Measurements from ENCODE around the gene MRPL16.

MRPL16 gene

GRCh38 chr11:59770319-59770718 is 40.3 kb downstream of the MRPL16 start:
- TF ChIP-seq, protein P1, sequence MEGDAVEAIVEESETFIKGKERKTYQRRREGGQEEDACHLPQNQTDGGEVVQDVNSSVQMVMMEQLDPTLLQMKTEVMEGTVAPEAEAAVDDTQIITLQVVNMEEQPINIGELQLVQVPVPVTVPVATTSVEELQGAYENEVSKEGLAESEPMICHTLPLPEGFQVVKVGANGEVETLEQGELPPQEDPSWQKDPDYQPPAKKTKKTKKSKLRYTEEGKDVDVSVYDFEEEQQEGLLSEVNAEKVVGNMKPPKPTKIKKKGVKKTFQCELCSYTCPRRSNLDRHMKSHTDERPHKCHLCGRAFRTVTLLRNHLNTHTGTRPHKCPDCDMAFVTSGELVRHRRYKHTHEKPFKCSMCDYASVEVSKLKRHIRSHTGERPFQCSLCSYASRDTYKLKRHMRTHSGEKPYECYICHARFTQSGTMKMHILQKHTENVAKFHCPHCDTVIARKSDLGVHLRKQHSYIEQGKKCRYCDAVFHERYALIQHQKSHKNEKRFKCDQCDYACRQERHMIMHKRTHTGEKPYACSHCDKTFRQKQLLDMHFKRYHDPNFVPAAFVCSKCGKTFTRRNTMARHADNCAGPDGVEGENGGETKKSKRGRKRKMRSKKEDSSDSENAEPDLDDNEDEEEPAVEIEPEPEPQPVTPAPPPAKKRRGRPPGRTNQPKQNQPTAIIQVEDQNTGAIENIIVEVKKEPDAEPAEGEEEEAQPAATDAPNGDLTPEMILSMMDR (IDR thresholded peaks at IDR 0.05; ENCODE audit: insufficient read depth, low read length) = no peak
- TF ChIP-seq POLR2AphosphoS5 (IDR thresholded peaks at IDR 0.05; ENCODE audit: low read depth) (no peak), SPI1 (IDR thresholded peaks at IDR 0.05; ENCODE audit: borderline replicate concordance, low read depth) (no peak), GABPA (IDR thresholded peaks at IDR 0.05; ENCODE audit: low read depth) (no peak), REST (IDR thresholded peaks at IDR 0.05; ENCODE audit: insufficient replicate concordance, low read depth) (no peak)
- Histone ChIP-seq H3K27me3 (ENCODE audit: insufficient read depth, poor library complexity, severe bottlenecking) (no peaks in the 10 kb centered on the region), H3K4me3 (replicated peaks; ENCODE audit: insufficient read depth, low read length) (no peak overlapping the region), H3K27ac (replicated peaks) (peak overlapping the region; percentile 28)
- DNase-seq (ENCODE audit: low read depth in 1 of 2, low spot score in 1 of 2) = no peak

- Histone ChIP-seq H3K4me3 (replicated peaks; ENCODE audit: insufficient read depth, low read length) (no peak overlapping the region), H3K27ac (replicated peaks) (no peak overlapping the region; the same call in 1 of the 2 replicates), H3K27me3 (ENCODE audit: insufficient read depth, poor library complexity, severe bottlenecking) (no peaks in the 10 kb centered on the region)
- no peak for DNase-seq (ENCODE audit: low read depth in 1 of 2, low spot score in 1 of 2)
- TF ChIP-seq GABPA (IDR thresholded peaks at IDR 0.05; ENCODE audit: low read depth) (no peak), POLR2AphosphoS5 (IDR thresholded peaks at IDR 0.05; ENCODE audit: low read depth) (no peak), REST (IDR thresholded peaks at IDR 0.05; ENCODE audit: insufficient replicate concordance, low read depth) (no peak), SPI1 (IDR thresholded peaks at IDR 0.05; ENCODE audit: borderline replicate concordance, low read depth) (no peak)
- TF ChIP-seq, protein P1 (IDR thresholded peaks at IDR 0.05; ENCODE audit: insufficient read depth, low read length) = no peak
These were observed 40.8 kb downstream of the MRPL16 start for GRCh38 chr11:59769828-59770227.

GRCh38 chr11:59769111-59769510 is 41.5 kb downstream of the MRPL16 start:
- no peak for DNase-seq (ENCODE audit: low read depth in 1 of 2, low spot score in 1 of 2)
- TF ChIP-seq POLR2AphosphoS5 (IDR thresholded peaks at IDR 0.05; ENCODE audit: low read depth) (no peak), GABPA (IDR thresholded peaks at IDR 0.05; ENCODE audit: low read depth) (no peak), SPI1 (IDR thresholded peaks at IDR 0.05; ENCODE audit: borderline replicate concordance, low read depth) (no peak), REST (IDR thresholded peaks at IDR 0.05; ENCODE audit: insufficient replicate concordance, low read depth) (no peak)
- TF ChIP-seq, protein P1 (IDR thresholded peaks at IDR 0.05; ENCODE audit: insufficient read depth, low read length) = no peak

More at GRCh38 chr11:59769111-59769510, 41.5 kb downstream of the MRPL16 start:
- H3K4me3 ChIP-seq (replicated peaks; ENCODE audit: insufficient read depth, low read length) = no peak overlapping the region
- no peak overlapping the region for H3K27ac ChIP-seq (replicated peaks)
- no peaks in the 10 kb centered on the region for H3K27me3 ChIP-seq (ENCODE audit: insufficient read depth, poor library complexity, severe bottlenecking)

Measured in HL-60 (cell line).